Measurements from ENCODE around the gene KSR1.

KSR1 gene

GRCh38 chr17:27433521-27433920 lies 22.7 kb upstream of the KSR1 start:
- no peak for TF ChIP-seq GLIS3 (CRISPR knock-in tag; IDR thresholded peaks at IDR 0.05)
- TF ChIP-seq ZNF70 (CRISPR knock-in tag; IDR thresholded peaks at IDR 0.05): no peak

GRCh38 chr17:27435431-27436070 lies 20.7 kb upstream of the KSR1 start:
- 0 out of 2 replicates have a peak, but pooled peaks have one; percentile 27 for TF ChIP-seq ISL1 (CRISPR knock-in tag; IDR thresholded peaks at IDR 0.05)
- ATAC-seq: peak; percentile 62

More at GRCh38 chr17:27433521-27433920, 22.7 kb upstream of the KSR1 start:
- ATAC-seq: no peak

- no peak for ATAC-seq
- TF ChIP-seq CSRNP3 (CRISPR knock-in tag; IDR thresholded peaks at IDR 0.05) (no peak), ESRRG (CRISPR knock-in tag; IDR thresholded peaks at IDR 0.05) (no peak), CREB5 (CRISPR knock-in tag; IDR thresholded peaks at IDR 0.05; ENCODE audit: low read depth) (no peak), ZC3H10 (CRISPR knock-in tag; IDR thresholded peaks at IDR 0.05) (no peak), TSHZ2 (CRISPR knock-in tag; IDR thresholded peaks at IDR 0.05) (no peak)
These were observed 17.8 kb upstream of the KSR1 start for GRCh38 chr17:27438348-27438998.

GRCh38 chr17:27439342-27439741 lies 16.9 kb upstream of the KSR1 start:
- TF ChIP-seq ZNF70 (CRISPR knock-in tag; IDR thresholded peaks at IDR 0.05) (no peak), SNAI2 (CRISPR knock-in tag; IDR thresholded peaks at IDR 0.05) (no peak), TSHZ2 (CRISPR knock-in tag; IDR thresholded peaks at IDR 0.05) (no peak), PPARA (CRISPR knock-in tag; IDR thresholded peaks at IDR 0.05; ENCODE audit: borderline replicate concordance) (no peak), RARB (CRISPR knock-in tag; IDR thresholded peaks at IDR 0.05) (no peak), CREB5 (CRISPR knock-in tag; IDR thresholded peaks at IDR 0.05; ENCODE audit: low read depth) (no peak), POU6F1 (CRISPR knock-in tag; IDR thresholded peaks at IDR 0.05; ENCODE audit: borderline replicate concordance, low read depth) (no peak), ZNF8 (CRISPR knock-in tag; IDR thresholded peaks at IDR 0.05) (no peak), ZFP30 (CRISPR knock-in tag; IDR thresholded peaks at IDR 0.05) (no peak), ZFP3 (CRISPR knock-in tag; IDR thresholded peaks at IDR 0.05) (no peak), TOX (CRISPR knock-in tag; IDR thresholded peaks at IDR 0.05; ENCODE audit: borderline replicate concordance) (no peak), ARNTL (CRISPR knock-in tag; IDR thresholded peaks at IDR 0.05; ENCODE audit: borderline replicate concordance, low read depth) (no peak), BACH2 (CRISPR knock-in tag; IDR thresholded peaks at IDR 0.05; ENCODE audit: borderline replicate concordance) (no peak), TCF4 (CRISPR knock-in tag; IDR thresholded peaks at IDR 0.05; ENCODE audit: borderline replicate concordance) (no peak), ZNF565 (CRISPR knock-in tag; conservative IDR thresholded peaks at IDR 0.05; ENCODE audit: low read depth) (no peak), PATZ1 (CRISPR knock-in tag; IDR thresholded peaks at IDR 0.05; ENCODE audit: borderline replicate concordance) (no peak), CSDC2 (CRISPR knock-in tag; IDR thresholded peaks at IDR 0.05) (no peak), ISL1 (CRISPR knock-in tag; IDR thresholded peaks at IDR 0.05) (no peak), GLIS3 (CRISPR knock-in tag; IDR thresholded peaks at IDR 0.05) (no peak)
- ATAC-seq: no peak

Data from SK-N-SH treated with all-trans-retinoic acid at 6 μM for 48 hours (cell line).